ENCODE data around the gene DNAJA4. TPM values are rescaled to one million over a fixed set of nuclear protein-coding genes. Genes with fewer than 3 reads are reported as not detected.

The DNAJA4 gene
- total RNA-seq, 1 donor from 2014 or later = 85.9 TPM

DNA sequence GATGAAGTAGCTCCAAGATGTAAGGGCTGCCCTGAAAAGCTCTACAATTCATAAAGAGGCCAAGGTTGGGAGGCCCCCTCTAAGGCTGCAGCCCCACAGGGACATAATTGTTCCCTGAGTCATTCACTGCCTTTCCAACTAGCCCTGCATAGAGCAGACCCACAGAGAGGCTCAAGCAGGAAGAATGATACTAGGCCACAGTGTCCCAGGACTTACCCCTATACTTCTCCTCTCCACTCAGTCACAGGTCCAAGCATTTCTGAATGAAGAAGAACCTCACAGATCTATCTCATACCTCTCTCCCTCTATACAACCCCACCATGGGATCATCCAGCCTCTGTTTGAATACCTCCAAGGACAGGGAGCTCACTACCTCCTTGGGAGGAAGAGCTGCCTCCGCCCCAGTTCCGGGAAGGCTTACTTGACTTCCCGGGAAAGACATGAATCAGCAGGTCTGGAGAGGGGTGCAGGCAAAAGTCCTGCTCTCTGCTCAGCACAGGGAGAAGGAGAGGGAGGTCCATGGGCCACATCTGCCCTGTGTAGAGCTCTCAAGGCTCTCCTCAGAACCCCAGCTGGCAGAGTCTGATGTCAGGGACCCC lies 41.9 kb downstream of the DNAJA4 start:
- DNase-seq (no peak), ATAC-seq (no peak)
- intact Hi-C loops (cut with micrococcal nuclease) = loop anchor here (5.0 kb wide), 1 partner anchor 116 kb away; no protein-coding TSS in a partner anchor

DNA sequence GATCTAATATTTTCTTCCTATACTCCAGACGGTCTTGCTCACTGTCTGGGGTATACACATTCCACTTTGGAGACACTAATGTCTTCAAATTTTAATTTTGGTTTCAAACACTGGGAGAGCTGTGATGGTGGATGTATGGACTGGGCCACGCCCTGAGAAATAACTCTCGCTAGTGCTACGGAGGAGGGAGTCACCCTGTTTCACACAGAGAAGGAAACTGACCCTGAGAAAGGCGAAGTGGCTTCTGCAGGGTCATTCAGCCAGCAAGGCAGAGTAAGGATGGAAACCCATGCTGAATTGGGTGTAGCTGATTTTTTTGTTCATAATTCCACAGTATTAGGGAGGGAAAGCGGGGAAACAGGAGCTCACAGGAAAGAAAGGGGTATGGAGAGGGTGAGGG lies 43.6 kb downstream of the DNAJA4 start:
- intact Hi-C loops (cut with micrococcal nuclease) = loop anchor here (5.0 kb wide), 1 partner anchor 114 kb away; no protein-coding TSS in a partner anchor
- DNase-seq (no peak), ATAC-seq (no peak)

DNA sequence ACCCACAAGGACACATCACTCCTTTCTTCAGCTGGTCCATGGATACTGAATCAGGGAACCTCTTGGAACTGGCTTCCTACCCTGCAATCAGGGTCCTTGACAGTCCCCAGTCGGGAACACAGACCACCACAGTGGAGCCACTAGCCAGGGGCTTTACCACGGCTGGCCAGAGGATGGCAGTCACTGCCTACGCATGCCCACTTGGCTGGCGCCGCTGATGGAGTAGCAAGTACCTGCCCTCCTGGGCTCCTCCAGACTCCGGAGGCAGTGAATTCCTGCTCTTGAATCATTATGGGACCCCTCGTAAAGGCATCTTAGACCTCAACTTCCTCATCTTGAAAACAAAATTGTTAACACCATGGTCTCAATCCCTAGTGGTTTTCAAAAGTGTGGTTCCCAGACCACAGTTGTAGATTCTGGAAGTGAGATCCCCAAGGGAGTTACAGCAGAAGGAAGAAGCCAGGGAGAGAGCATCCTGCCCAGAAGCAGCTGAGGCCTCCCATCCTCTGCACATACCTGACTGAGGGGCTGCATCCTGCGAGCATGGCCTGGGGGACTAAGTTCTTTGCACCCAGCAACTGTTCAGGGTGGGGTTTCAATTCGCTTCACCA lies 44.2 kb downstream of the DNAJA4 start:
- intact Hi-C loops (cut with micrococcal nuclease) = loop anchor here (5.0 kb wide), 1 partner anchor 114 kb away; no protein-coding TSS in a partner anchor
- DNase-seq = peak; percentile 74
- peak; percentile 88 for ATAC-seq

DNA sequence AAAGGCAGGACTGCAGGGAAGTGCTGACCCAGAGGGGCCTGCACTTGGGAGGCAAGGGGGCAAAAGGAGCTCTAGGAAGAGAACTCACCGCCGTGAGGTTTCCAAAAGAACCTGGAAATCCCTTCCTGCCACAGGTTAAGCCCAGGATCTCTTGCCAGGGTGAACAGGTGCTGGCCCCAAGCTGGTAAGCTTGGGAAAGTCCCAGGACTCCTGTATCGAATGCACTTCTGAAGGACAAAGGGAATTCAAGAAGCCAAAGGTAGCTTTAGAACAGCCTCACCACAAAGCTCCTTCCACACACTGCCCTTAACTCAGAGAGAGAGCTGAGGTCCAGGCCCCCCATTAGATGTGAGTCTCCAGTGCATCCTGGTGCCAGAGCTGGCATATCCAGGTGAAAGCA lies 46.9 kb downstream of the DNAJA4 start:
- DNase-seq (no peak), ATAC-seq (no peak)
- intact Hi-C loops (cut with micrococcal nuclease) = no loop called here

DNA sequence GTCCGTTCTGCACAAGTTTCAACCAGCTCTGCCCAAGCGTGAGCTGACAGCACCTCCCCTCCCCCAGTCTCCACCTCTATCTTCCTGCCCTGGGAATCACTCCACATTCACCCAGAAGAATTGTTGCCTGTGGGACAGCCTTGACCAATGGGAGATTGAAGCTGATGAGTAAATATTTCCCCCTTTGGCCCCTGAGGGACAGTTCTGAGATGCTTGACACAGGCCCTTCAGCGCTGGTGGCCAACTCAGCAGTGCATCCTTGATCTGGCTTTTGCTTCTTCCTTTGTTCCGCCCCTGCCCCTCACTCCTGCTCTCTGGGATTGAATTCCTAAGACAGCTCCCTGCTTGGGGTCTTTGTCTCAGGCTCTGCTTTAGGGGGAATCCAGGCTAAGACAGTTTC lies 48.2 kb downstream of the DNAJA4 start:
- DNase-seq (no peak), ATAC-seq (no peak)
- intact Hi-C loops (cut with micrococcal nuclease) = no loop called here

DNA sequence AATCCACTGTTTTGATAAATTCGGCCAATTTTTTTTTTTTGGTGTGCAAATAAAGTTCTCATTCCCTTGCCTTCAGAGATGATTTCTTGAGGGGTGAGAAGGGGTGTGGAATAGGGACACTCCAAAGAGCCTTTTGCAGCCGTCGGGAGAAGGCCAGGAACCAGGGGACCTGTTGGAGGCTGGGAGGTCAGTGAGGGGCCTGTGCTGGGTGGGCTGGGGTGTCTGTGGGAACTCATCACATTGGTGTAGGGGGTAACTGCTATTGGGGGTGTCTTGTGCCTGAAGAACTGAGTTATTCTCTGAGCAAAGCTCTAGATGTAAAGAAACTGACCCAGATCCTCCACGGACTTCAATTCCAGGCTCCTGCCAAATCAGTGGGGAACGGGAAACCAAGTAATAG lies 48.6 kb downstream of the DNAJA4 start:
- intact Hi-C loops (cut with micrococcal nuclease) = no loop called here
- DNase-seq (no peak), ATAC-seq (no peak)

GRCh38 chr15:78313383-78313782 lies 49.0 kb downstream of the DNAJA4 start:
- DNase-seq = no peak
- intact Hi-C loops (cut with micrococcal nuclease) = no loop called here

DNA sequence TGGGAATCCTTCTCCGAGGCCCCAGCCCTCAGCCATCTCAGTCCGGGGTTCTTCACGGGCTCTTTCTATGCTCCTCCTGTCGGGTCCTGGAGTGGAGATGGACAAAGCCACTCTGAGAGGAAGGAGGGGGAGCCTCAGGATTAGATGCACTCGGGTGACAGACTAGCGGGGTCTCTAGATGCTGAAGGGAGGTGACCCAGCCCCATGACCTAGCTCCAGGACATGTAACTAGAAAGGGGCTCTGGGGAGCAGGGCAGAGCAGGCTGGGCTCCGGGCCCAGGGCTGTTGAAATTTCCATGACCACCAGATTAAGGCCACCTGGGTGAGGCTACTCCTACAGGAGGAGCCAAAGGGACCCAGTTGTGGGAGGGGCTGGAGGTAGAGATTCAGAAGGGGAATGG lies 49.8 kb downstream of the DNAJA4 start:
- DNase-seq = no peak
- intact Hi-C loops (cut with micrococcal nuclease) = no loop called here

More at GRCh38 chr15:78313383-78313782, 49.0 kb downstream of the DNAJA4 start:
- ATAC-seq = no peak

GRCh38 chr15:78315686-78316282 lies 51.4 kb downstream of the DNAJA4 start:
- DNase-seq (no peak), ATAC-seq (no peak)
- intact Hi-C loops (cut with micrococcal nuclease) = no loop called here

More for the DNA sequence above, 49.8 kb downstream of the DNAJA4 start:
- no peak for ATAC-seq

GRCh38 chr15:78316283-78317083 lies 52.1 kb downstream of the DNAJA4 start:
- DNase-seq = no peak
- no peak for ATAC-seq
- intact Hi-C loops (cut with micrococcal nuclease) = no loop called here

DNA sequence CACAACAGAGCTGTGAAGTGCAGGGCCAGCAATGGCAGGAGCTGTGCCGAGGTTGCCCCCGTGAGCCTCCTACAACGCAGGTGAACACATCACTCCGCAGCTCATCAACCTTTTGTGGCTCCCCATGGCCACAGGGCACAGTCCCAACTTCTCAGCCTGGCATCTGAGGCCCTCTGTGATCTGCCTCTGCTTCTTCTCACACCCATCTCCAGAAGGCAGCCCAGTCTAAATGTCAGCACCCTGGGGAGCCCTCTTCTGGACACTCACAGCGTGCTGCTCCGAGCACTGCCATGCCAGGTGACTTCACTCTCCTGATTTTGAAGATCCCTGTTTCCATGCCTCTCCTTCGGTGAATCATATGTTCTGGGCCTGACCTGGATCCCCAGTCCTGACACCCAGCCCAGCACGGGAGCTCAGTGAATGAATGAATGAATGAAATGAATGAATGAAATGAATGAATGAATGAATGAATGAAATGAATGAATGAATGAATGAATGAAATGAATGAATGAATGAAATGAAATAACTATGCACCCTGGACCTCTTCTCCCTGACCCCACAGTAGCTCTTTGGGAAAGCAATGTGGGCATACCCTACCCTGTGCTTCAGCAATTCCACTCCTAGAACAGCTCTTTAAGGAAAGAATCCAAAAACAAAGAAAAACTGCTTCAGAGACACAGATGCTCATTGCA lies 52.9 kb downstream of the DNAJA4 start:
- intact Hi-C loops (cut with micrococcal nuclease) = no loop called here
- ATAC-seq = peak; percentile 78
- no peak for DNase-seq

GRCh38 chr15:78319588-78319987 lies 55.2 kb downstream of the DNAJA4 start:
- ATAC-seq (no peak), DNase-seq (no peak)
- intact Hi-C loops (cut with micrococcal nuclease) = no loop called here

DNA sequence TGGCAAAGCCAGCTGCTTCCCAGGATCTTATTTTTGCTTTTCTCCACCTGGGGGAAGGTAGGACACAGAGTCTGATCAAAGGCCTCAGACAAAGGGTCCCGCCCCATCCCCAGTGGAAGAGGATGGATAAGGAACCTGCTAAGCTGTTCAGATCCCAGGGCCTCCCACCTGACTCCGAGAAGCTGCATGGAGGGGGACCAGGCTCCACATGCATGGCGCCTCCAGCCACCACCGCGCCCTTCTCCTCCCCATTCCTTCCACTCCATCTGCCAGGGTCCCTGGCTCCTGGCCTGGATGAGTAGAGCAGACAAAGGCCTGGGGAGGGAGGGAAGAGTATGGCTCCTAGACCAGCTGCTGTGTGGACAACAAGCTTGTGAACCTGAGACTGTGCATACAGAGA lies 55.8 kb downstream of the DNAJA4 start:
- no peak for DNase-seq
- intact Hi-C loops (cut with micrococcal nuclease) = no loop called here
- no peak for ATAC-seq

- no peak for ATAC-seq
- intact Hi-C loops (cut with micrococcal nuclease) = no loop called here
- no peak for DNase-seq
These were observed 56.7 kb downstream of the DNAJA4 start for GRCh38 chr15:78321041-78321570.

DNA sequence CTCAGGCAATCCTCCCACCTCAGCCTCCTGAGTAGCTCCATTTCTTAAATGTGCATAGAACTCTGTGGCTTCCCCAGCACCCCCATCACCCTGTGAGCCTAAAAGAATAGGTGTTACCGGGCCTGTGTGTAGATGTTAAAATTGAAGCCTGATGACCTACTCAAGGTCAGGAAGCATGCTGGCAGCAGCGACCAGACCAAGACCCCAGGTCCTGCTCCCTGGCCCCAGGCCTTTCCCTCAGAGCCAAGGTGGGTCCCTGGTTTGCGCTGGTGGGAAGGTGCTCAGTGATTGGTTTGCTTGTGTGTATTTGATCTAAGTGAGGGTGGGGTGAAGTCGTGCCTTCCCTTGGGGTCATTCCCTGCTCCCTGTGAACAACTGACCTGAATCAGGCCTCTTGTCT lies 57.4 kb downstream of the DNAJA4 start:
- DNase-seq = no peak
- ATAC-seq = no peak
- intact Hi-C loops (cut with micrococcal nuclease) = no loop called here

DNA sequence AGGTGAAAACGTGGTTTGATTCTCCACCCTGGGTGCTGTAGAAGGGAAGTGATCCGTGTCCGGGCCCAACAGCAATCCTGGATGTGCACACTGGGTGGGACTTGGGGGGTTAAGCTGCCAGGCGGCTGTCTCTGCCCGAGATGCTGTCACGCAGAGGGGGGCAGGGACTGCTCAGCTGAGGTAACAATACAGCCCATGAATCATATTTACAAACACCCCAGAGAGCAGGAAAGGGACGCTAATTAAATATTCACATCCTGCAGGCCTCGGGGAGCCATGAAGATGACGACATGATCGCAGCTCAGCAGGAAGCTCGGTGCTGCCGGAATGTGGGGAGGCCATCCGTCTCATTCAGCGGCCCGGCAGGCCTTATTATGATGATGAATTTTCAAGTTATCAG lies 57.9 kb downstream of the DNAJA4 start:
- no peak for ATAC-seq
- DNase-seq = no peak
- intact Hi-C loops (cut with micrococcal nuclease) = no loop called here

GRCh38 chr15:78322724-78323521 lies 58.6 kb downstream of the DNAJA4 start:
- ATAC-seq (no peak), DNase-seq (no peak)
- intact Hi-C loops (cut with micrococcal nuclease) = no loop called here

GRCh38 chr15:78323693-78324092 lies 59.3 kb downstream of the DNAJA4 start:
- intact Hi-C loops (cut with micrococcal nuclease) = no loop called here
- no peak for ATAC-seq
- DNase-seq = no peak
